Measurements from ENCODE around the gene WFIKKN2.

WFIKKN2 gene

GRCh38 chr17:50882851-50883250 is 47.5 kb downstream of the WFIKKN2 start:
- no peak overlapping the region for H3K4me3 Mint-ChIP-seq
- H3K27ac Mint-ChIP-seq: no peak overlapping the region
- no peaks in the 10 kb centered on the region for H3K4me1 Mint-ChIP-seq
- TF ChIP-seq, protein P1, sequence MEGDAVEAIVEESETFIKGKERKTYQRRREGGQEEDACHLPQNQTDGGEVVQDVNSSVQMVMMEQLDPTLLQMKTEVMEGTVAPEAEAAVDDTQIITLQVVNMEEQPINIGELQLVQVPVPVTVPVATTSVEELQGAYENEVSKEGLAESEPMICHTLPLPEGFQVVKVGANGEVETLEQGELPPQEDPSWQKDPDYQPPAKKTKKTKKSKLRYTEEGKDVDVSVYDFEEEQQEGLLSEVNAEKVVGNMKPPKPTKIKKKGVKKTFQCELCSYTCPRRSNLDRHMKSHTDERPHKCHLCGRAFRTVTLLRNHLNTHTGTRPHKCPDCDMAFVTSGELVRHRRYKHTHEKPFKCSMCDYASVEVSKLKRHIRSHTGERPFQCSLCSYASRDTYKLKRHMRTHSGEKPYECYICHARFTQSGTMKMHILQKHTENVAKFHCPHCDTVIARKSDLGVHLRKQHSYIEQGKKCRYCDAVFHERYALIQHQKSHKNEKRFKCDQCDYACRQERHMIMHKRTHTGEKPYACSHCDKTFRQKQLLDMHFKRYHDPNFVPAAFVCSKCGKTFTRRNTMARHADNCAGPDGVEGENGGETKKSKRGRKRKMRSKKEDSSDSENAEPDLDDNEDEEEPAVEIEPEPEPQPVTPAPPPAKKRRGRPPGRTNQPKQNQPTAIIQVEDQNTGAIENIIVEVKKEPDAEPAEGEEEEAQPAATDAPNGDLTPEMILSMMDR (IDR thresholded peaks at IDR 0.05; ENCODE audit: unreplicated experiment in 3 of 3): no peak
- H3K36me3 Mint-ChIP-seq (ENCODE audit: low read depth): no peaks in the 10 kb centered on the region
- H3K27me3 Mint-ChIP-seq (ENCODE audit: low read depth): no peaks in the 10 kb centered on the region
- H3K9me3 Mint-ChIP-seq: peaks cover 3% of the 10 kb centered on the region

- peak overlapping the region in 2 of 3 experiments; percentile 2 to 48 for H3K27ac Mint-ChIP-seq
- TF ChIP-seq, protein P1 (IDR thresholded peaks at IDR 0.05; ENCODE audit: unreplicated experiment in 3 of 3): no peak
- H3K36me3 Mint-ChIP-seq (ENCODE audit: low read depth): no peaks in the 10 kb centered on the region
- peaks cover 4% of the 10 kb centered on the region for H3K27me3 Mint-ChIP-seq (ENCODE audit: low read depth)
- H3K9me3 Mint-ChIP-seq: peaks cover 2% of the 10 kb centered on the region
- no peak overlapping the region for H3K4me3 Mint-ChIP-seq
- no peaks in the 10 kb centered on the region for H3K4me1 Mint-ChIP-seq
Observed at GRCh38 chr17:50883850-50884438, 48.6 kb downstream of the WFIKKN2 start.

- H3K36me3 Mint-ChIP-seq (ENCODE audit: low read depth): no peaks in the 10 kb centered on the region
- TF ChIP-seq, protein P1 (IDR thresholded peaks at IDR 0.05; ENCODE audit: unreplicated experiment in 3 of 3): no peak
- no peak overlapping the region for H3K4me3 Mint-ChIP-seq
- peak overlapping the region in 2 of 3 experiments; percentile 2 to 48 for H3K27ac Mint-ChIP-seq
- peaks cover 4% of the 10 kb centered on the region for H3K27me3 Mint-ChIP-seq (ENCODE audit: low read depth)
- H3K4me1 Mint-ChIP-seq: no peaks in the 10 kb centered on the region
- no peaks in the 10 kb centered on the region for H3K9me3 Mint-ChIP-seq
Observed at GRCh38 chr17:50884439-50885311, 49.3 kb downstream of the WFIKKN2 start.

DNA sequence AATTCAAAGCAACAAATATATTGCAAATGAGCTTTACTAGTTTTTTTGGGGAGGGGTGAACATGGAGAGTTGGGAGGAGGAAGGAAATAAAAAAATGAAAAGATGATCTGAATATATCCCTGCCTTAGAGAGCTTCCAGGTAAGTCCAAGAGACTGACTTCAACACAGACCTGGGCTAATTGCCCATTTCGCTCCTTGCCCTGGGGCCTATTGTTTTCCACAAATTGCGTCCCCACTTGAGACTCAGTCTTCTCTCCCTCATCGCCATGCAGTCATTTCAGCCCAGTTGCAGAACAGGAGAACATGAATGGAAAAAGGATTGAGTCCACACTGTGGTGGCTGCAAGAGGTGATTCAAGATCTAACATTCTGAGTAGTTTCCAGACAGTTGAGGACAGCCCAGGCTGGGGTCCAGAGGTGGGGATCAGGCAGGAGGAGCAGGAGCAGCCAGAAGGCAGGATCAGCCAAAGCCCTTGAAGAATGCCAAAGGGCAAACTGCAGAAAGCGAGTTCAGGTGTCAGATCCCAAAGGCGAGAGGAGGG is 52.4 kb downstream of the WFIKKN2 start:
- H3K27me3 Mint-ChIP-seq (ENCODE audit: low read depth): peaks cover 7% of the 10 kb centered on the region
- no peaks in the 10 kb centered on the region for H3K9me3 Mint-ChIP-seq
- H3K4me3 Mint-ChIP-seq: no peak overlapping the region
- no peaks in the 10 kb centered on the region for H3K36me3 Mint-ChIP-seq (ENCODE audit: low read depth)
- peak overlapping the region in 1 of 3 experiments; percentile 40 for H3K27ac Mint-ChIP-seq
- TF ChIP-seq, protein P1 (IDR thresholded peaks at IDR 0.05; ENCODE audit: unreplicated experiment in 3 of 3): no peak
- H3K4me1 Mint-ChIP-seq: no peaks in the 10 kb centered on the region

DNA sequence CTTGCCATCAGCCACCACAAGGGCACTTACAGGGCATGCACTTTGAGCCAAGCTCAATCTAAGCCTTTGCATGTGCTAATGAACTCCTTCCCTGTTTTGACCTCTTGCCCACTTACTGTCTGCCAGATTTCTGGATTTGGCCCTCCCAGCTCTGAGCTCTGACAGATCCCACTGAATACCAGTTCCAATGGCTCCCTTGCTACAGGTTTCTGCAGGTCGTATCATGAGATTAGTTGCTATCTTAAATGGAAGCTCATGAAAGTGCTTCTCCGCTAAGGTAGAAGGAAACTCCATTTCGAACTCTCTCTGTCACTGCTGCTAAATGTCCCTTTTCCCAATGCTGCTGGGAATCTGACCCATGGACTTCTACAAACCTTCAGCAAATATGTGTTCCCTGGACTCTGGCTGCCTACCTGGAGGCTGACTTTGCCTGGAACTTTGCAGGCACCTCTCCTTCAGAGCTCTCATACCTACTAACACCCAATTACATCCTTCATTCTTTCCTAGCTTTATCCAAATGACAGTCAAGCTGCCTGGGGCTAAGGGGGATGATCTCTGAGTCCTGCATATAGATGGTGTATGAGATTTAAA is 54.2 kb downstream of the WFIKKN2 start:
- TF ChIP-seq, protein P1 (IDR thresholded peaks at IDR 0.05; ENCODE audit: unreplicated experiment in 3 of 3): no peak
- Mint-ChIP-seq H3K27me3 (ENCODE audit: low read depth) (peaks cover 7% of the 10 kb centered on the region), H3K36me3 (ENCODE audit: low read depth) (no peaks in the 10 kb centered on the region), H3K27ac (no peak overlapping the region), H3K9me3 (no peaks in the 10 kb centered on the region), H3K4me1 (peaks cover 7% of the 10 kb centered on the region), H3K4me3 (no peak overlapping the region)

Measured in nephron (organoid).